Measurements from ENCODE around the gene GORASP2. TPM values are rescaled to one million over a fixed set of nuclear protein-coding genes. Genes with fewer than 3 reads are reported as not detected.

GORASP2 gene
- total RNA-seq, 1 donor from 2014 or later, result 71.9 TPM

DNA sequence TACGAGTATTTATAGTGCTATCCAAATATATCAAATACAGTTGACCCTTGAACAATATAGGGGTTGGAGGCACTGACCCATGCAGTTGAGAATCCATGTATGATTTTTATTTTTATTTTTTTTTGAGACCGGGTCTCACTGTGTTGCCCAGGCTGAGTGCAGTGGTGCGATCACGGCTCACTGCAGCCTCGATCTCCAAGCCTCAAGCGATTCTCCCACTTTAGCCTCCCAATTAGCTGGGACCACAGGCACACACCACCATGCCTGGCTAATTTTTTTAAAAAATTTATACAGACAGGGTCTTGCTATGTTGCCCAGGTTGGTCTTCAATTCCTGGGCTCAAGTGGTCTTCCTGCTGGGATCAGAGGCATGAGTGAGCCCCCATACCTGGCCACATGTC lies 70.6 kb downstream of the GORASP2 start:
- DNase-seq (ENCODE audit: low spot score), result no peak

DNA sequence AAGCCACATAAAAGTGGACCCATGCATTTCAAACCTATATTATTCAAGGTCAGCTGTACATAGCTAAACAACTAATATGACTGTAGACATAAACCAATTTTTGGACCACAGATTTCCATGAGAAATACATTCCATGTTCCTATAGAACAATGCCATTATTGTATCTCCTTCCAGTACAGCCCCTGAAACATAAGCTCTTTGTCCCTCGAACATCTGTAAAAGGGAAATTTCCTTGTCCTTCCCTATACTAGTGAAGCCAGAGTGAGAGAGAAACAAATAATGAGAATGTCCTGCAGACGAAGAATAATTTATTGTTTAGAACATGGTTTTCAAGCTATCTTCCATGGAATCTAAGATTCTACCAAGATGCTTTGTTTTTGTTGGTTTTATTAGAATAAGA lies 75.3 kb downstream of the GORASP2 start:
- no peak for DNase-seq (ENCODE audit: low spot score)

DNA sequence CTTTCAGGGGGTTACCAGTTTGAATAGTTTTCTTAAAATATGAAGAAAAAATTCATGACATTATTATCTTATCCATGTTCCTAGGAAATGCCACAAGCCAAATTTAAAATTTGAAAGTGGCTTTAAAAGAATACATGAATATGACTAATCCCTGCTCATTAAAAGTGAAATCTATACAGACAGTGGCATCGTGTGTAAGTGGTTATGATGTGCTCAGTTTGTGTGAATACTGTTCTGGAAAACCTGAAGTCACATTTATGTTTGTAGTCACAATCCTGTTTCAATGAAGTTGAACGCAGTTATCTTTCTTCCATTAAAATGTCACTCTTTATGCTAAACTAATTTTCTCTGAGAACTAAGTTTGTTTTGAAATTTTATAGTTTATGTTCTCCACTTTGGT lies 75.8 kb downstream of the GORASP2 start:
- DNase-seq (ENCODE audit: low spot score), result no peak

DNA sequence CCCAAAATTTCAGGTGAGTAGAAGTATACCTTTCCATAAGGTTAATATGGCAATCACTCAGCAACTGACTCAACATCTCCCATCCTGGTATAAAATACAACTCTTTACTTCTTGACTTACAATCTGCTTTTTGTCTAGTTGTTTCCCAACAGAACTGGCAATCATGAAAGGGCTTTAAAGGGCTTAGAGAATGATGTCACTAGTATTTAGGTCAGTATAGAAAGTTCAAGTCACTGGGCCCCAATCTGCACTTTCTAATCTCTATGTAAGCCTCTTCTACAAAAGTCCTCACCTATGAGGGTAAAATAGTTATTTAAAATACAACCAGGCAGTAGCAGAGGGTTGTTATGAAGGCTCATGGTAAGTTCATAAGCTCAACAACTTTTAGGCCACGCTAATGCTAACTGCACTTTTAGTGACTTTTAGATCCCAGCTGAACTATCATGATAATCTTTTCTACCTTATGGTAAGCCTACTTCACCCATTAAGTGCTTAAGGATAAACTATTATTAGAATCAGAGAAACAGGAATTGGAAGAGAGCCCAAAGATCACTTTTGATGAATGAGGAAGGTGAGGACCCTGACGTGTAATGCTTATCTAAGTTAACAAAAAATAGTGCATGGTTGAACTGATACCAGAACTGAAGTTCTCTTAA lies 79.6 kb downstream of the GORASP2 start:
- no peak for DNase-seq (ENCODE audit: low spot score)

DNA sequence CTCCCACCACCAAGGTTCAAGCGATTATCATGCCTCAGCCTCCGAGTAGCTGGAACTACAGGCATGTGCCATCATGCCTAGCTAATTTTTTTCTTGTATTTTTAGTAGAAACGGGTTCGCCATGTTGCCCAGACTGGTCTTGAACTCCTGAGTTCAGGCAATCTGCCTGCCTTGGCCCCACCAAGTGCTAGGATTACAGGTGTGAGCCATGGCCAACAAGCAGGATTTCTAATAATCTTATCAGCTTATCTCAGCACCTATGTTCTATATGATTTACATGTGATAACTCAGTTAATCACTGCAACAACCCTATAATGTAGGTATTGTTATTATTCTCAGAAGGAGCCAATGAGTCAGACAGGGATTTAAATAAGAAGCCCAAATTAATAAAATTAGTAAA lies 80.3 kb downstream of the GORASP2 start:
- DNase-seq (ENCODE audit: low spot score), result no peak

DNA sequence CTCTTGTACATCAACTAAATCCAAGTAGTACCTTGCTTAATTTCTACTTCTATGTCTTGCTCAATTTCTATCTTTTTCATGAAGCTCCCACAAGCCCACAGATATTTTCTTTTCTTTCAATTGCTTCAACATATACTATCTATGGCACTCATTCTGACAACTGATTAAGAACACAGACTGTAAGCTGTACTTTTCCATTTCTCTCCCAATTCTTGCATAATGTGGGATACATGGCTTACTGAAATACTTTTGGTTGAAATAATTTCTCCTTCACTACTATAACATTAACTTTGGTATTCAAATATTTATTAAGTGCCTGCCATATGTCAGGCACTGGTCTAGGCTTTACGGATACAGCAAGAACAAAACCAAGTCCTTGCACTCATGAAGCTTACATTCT lies 84.8 kb downstream of the GORASP2 start:
- no peak for DNase-seq (ENCODE audit: low spot score)

DNA sequence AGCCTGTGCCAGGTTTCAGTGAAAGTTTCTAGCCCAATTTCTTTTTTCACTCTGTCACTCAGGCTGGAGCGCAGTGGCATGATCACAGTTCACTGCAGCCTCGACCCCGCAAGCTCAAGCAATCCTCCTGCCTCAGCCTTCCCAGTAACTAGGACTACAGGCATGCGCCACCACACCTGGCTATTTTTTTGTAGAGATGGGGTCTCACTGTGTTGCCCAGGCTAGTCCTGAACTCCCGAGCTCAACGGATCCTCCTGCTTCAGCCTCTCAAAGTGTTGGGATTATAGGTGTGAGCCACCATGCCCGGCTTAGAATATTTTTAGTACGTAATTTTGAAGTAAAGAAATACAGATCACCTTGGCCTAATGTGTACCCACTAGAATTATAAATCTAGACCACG lies 87.1 kb downstream of the GORASP2 start:
- no peak for DNase-seq (ENCODE audit: low spot score)

Other genes starting within 250 kb of the GORASP2 start
- gene SP5, start 213.9 kb upstream of the GORASP2 start, total RNA-seq, result 1.8 TPM
- gene ERICH2, start 158.9 kb upstream of the GORASP2 start, total RNA-seq, result 0.86 TPM
- not detected for gene GAD1, start 112.4 kb upstream of the GORASP2 start, total RNA-seq
- 75.4 TPM for gene TLK1, start 231.6 kb downstream of the GORASP2 start, total RNA-seq